Measurements from ENCODE around the gene CFAP99.

The CFAP99 gene

GRCh38 chr4:2413821-2414610 lies 4.7 kb upstream of the CFAP99 start:
- H3K4me1 ChIP-seq (ENCODE audit: control insufficient read depth, low read length) = peaks cover 8% of the 10 kb centered on the region
- no peaks in the 10 kb centered on the region for H3K9me3 ChIP-seq (ENCODE audit: control insufficient read depth, insufficient read depth, low read length)
- no peak for TF ChIP-seq CTCF (IDR thresholded peaks at IDR 0.05; ENCODE audit: low read depth, low read length, poor library complexity, severe bottlenecking)
- TF ChIP-seq EZH2phosphoT487 (IDR thresholded peaks at IDR 0.05; ENCODE audit: borderline replicate concordance, low read length) = no peak
- H4K20me1 ChIP-seq (ENCODE audit: control insufficient read depth, insufficient read depth, low read depth, low read length) = no peaks in the 10 kb centered on the region
- H3F3A ChIP-seq (ENCODE audit: control insufficient read depth, insufficient read depth) = no peaks in the 10 kb centered on the region
- no peak overlapping the region for H3K4me2 ChIP-seq (ENCODE audit: low read length)
- no peak overlapping the region for H3K4me3 ChIP-seq (ENCODE audit: low read length)
- H3K36me3 ChIP-seq (ENCODE audit: control insufficient read depth, low read length) = no peaks in the 10 kb centered on the region
- H3K27ac ChIP-seq (ENCODE audit: low read depth, low read length) = no peak overlapping the region
- no peaks in the 10 kb centered on the region for H3K9me2 ChIP-seq (replicated peaks; ENCODE audit: control insufficient read depth, low read length)
- H3K79me2 ChIP-seq (ENCODE audit: control insufficient read depth, low read length) = no peaks in the 10 kb centered on the region
- H3K27me3 ChIP-seq (ENCODE audit: control insufficient read depth, low read length) = peaks cover 66% of the 10 kb centered on the region

- Histone ChIP-seq H3K79me2 (ENCODE audit: control insufficient read depth, low read length) (no peaks in the 10 kb centered on the region), H3K27ac (ENCODE audit: low read depth, low read length) (no peak overlapping the region), H3K4me2 (ENCODE audit: low read length) (no peak overlapping the region), H3K9me2 (replicated peaks; ENCODE audit: control insufficient read depth, low read length) (no peaks in the 10 kb centered on the region), H3K4me1 (ENCODE audit: control insufficient read depth, low read length) (peaks cover 12% of the 10 kb centered on the region), H3K36me3 (ENCODE audit: control insufficient read depth, low read length) (no peaks in the 10 kb centered on the region), H3K9me3 (ENCODE audit: control insufficient read depth, insufficient read depth, low read length) (no peaks in the 10 kb centered on the region), H4K20me1 (ENCODE audit: control insufficient read depth, insufficient read depth, low read depth, low read length) (no peaks in the 10 kb centered on the region), H3K27me3 (ENCODE audit: control insufficient read depth, low read length) (peaks cover 78% of the 10 kb centered on the region), H3F3A (ENCODE audit: control insufficient read depth, insufficient read depth) (no peaks in the 10 kb centered on the region), H3K4me3 (ENCODE audit: low read length) (no peak overlapping the region)
- TF ChIP-seq CTCF (IDR thresholded peaks at IDR 0.05; ENCODE audit: low read depth, low read length, poor library complexity, severe bottlenecking) = no peak
- TF ChIP-seq EZH2phosphoT487 (IDR thresholded peaks at IDR 0.05; ENCODE audit: borderline replicate concordance, low read length) = no peak
Measured at GRCh38 chr4:2415213-2415612, 3.5 kb upstream of the CFAP99 start.

GRCh38 chr4:2415881-2416563 lies 2.7 kb upstream of the CFAP99 start:
- Histone ChIP-seq H4K20me1 (ENCODE audit: control insufficient read depth, insufficient read depth, low read depth, low read length) (no peaks in the 10 kb centered on the region), H3K9me2 (replicated peaks; ENCODE audit: control insufficient read depth, low read length) (no peaks in the 10 kb centered on the region), H3K27me3 (ENCODE audit: control insufficient read depth, low read length) (peaks cover 84% of the 10 kb centered on the region), H3K4me1 (ENCODE audit: control insufficient read depth, low read length) (peaks cover 12% of the 10 kb centered on the region), H3K9me3 (ENCODE audit: control insufficient read depth, insufficient read depth, low read length) (no peaks in the 10 kb centered on the region), H3F3A (ENCODE audit: control insufficient read depth, insufficient read depth) (no peaks in the 10 kb centered on the region), H3K36me3 (ENCODE audit: control insufficient read depth, low read length) (no peaks in the 10 kb centered on the region), H3K4me3 (ENCODE audit: low read length) (no peak overlapping the region), H3K79me2 (ENCODE audit: control insufficient read depth, low read length) (no peaks in the 10 kb centered on the region), H3K27ac (ENCODE audit: low read depth, low read length) (no peak overlapping the region), H3K4me2 (ENCODE audit: low read length) (no peak overlapping the region)
- no peak for TF ChIP-seq CTCF (IDR thresholded peaks at IDR 0.05; ENCODE audit: low read depth, low read length, poor library complexity, severe bottlenecking)
- TF ChIP-seq EZH2phosphoT487 (IDR thresholded peaks at IDR 0.05; ENCODE audit: borderline replicate concordance, low read length) = no peak; the same call in 1 of the 2 replicates
